T-helper 1 cell treated with Interleukin-12 subunit alpha and Interleukin-12 subunit beta and Interleukin-4 antibody, amounts not matched to agents 30 μg/mL and 1 μg/mL, for 36 hours (primary cell): ENCODE data around the gene PITPNC1.
"Not testable (repeated sequence)": the region's sequence is repeated elsewhere in the genome, so short reads cannot be mapped to it uniquely, and the experiment has no call there.

Source experiments
- H3K27ac Mint-ChIP-seq: one replicate; pipeline ENCODE4 v1.8.0; 2021; ENCODE audit warnings: mild to moderate bottlenecking, mixed read lengths
- H3K27me3 Mint-ChIP-seq: one replicate; pipeline ENCODE4 v1.8.0; 2021; ENCODE audit warnings: low read depth, mixed read lengths
- H3K36me3 Mint-ChIP-seq: one replicate; pipeline ENCODE4 v1.8.0; 2021; ENCODE audit warnings: low read depth, mixed read lengths
- H3K4me1 Mint-ChIP-seq: one replicate; pipeline ENCODE4 v1.8.0; 2021; ENCODE audit warnings: low read depth, mixed read lengths
- H3K4me3 Mint-ChIP-seq: one replicate; pipeline ENCODE4 v1.8.0; 2021; ENCODE audit warnings: mild to moderate bottlenecking, moderate library complexity, mixed read lengths
- H3K9me3 Mint-ChIP-seq: one replicate; pipeline ENCODE4 v1.8.0; 2021; ENCODE audit warnings: mixed read lengths

Gene PITPNC1

DNA sequence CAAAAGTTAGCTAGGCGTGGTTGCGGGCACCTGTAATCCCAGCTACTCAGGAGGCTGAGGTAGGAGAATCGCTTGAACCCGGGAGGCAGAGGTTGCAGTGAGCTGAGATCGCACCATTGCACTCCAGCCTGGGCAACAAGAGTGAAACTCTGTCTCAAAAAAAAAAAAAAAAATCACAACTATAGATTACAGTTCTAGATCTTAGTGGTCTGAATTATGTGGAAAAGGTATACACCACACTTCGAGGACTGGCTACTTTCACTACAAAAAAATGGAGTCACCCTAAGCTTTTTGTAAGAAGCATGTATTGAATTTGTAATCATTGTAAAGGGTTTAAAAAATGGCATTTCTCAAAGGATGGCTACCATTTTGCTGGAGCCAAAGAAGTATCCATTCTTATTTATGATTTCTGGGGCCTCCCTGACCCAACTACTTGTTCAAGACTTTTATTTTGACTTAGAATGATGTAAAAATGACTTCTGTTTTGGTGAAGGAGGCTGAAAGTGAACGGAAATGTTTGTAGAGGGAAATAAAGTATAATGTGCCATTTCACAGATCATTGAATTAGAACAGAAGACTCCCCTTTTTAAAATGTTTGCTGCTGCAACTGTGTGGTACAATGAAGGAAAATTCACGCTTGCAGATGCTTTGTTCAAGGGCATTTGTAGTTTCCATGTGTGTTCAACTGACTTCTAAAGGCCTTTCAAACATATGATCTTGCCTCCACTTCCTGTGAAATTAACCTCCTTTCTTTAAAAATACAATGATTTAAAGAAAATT lies 303.6 kb downstream of the PITPNC1 start:
- Mint-ChIP-seq H3K36me3 (peaks cover 11% of the 10 kb centered on the region), H3K9me3 (no peaks in the 10 kb centered on the region), H3K27me3 (no peaks in the 10 kb centered on the region), H3K4me3 (no peak overlapping the region), H3K4me1 (no peaks in the 10 kb centered on the region), H3K27ac (no peak overlapping the region)

- Mint-ChIP-seq H3K36me3 (peaks cover 8% of the 10 kb centered on the region), H3K4me3 (no peak overlapping the region), H3K4me1 (no peaks in the 10 kb centered on the region), H3K27ac (no peak overlapping the region), H3K27me3 (no peaks in the 10 kb centered on the region), H3K9me3 (no peaks in the 10 kb centered on the region)
Observed at GRCh38 chr17:67682196-67682595, 305.1 kb downstream of the PITPNC1 start.

DNA sequence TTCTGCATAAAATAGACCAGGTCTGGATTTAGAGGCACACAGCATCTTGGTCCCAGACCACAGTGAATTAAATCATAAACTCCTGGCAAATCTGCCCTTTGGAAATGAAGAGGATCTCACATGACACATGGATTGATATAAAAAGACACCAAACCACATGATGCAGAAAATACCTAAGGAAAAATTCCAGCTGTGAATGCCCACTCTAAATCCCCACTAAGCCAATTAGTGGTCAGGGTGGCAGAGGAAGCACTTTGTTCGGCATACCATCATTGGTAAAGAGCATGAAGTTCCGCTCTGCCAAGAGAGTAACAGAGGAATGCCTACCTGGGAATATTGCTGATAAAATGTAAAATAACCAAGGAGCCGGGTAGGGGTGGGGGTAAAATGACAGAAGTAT lies 308.3 kb downstream of the PITPNC1 start:
- peaks cover 3% of the 10 kb centered on the region for H3K4me1 Mint-ChIP-seq
- H3K9me3 Mint-ChIP-seq, result no peaks in the 10 kb centered on the region
- H3K27me3 Mint-ChIP-seq, result no peaks in the 10 kb centered on the region
- H3K4me3 Mint-ChIP-seq, result no peak overlapping the region
- no peak overlapping the region for H3K27ac Mint-ChIP-seq
- H3K36me3 Mint-ChIP-seq, result peaks cover 2% of the 10 kb centered on the region

DNA sequence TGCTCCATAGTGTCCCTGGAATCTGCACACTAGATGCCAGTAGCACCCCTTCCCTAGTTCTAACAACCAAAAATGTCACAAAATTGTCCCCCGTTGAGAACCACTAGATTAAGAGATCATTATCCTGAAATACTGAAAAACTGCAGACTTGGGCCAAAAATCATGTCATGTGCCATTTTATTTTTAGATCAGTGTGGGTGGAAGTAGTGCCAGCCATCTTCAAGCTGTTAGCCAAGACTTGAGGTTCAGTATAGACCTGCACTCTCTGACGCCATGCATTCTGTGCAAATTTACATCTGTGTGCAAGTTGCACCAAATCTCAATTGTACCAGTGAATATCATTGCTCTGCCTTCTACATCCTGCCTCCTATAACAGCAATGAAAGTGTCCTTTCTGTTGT lies 309.2 kb downstream of the PITPNC1 start:
- Mint-ChIP-seq H3K36me3 (peaks cover 2% of the 10 kb centered on the region), H3K27me3 (no peaks in the 10 kb centered on the region), H3K27ac (no peak overlapping the region), H3K4me3 (no peak overlapping the region), H3K4me1 (peaks cover 3% of the 10 kb centered on the region), H3K9me3 (no peaks in the 10 kb centered on the region)

DNA sequence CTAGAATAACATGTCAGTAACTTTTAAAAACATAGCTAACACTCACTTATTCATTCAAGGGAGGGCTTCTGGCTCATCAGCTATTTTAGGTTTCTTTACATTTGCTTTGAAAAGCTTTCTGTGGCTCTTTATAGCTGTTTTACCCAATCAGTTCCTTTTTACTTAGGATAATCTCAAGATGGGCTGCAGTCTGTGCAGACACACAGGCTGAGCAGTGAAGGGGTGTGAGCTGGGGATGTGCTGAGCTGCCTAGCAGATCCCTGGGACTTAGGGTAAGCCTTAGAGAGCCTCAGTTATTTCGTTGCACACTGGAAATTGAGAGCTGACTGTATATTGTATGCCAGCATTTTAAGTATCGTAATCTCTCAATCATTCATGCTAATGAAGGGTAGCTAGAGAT lies 310.4 kb downstream of the PITPNC1 start:
- Mint-ChIP-seq H3K36me3 (peaks cover 2% of the 10 kb centered on the region), H3K4me3 (no peak overlapping the region), H3K4me1 (peaks cover 3% of the 10 kb centered on the region), H3K27ac (no peak overlapping the region), H3K27me3 (no peaks in the 10 kb centered on the region), H3K9me3 (no peaks in the 10 kb centered on the region)

DNA sequence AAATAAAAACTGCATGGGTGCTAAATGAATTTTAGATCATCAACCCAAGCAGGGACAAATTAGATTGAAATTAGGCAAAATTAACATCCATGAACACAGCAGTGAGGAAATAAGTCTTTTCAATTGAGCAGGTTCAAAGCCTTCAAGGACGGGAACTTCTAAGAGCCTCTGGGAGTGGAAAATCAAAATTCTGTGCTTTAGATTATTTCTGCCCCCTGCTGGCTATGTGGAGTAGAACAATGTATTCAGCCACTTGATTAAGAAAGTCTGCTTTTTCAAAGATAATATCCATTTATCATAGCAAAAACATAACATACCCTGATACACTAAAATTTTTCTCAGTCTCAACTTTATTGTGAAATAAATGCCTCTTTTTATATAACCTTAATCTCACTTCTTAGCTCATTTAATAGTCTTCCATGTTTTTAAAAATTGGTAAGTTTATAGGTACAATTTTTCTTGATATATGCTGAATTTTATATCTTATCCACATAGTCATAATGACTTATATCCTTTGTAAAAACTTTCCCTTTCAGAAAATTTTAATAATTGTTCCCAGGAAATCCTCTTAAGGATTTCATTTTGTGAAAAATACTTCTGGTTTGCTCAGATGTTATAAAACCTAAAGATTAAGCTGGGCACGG lies 312.6 kb downstream of the PITPNC1 start:
- H3K36me3 Mint-ChIP-seq, result peaks cover 5% of the 10 kb centered on the region
- H3K27ac Mint-ChIP-seq, result no peak overlapping the region
- no peak overlapping the region for H3K4me3 Mint-ChIP-seq
- H3K27me3 Mint-ChIP-seq, result no peaks in the 10 kb centered on the region
- H3K4me1 Mint-ChIP-seq, result peaks cover 3% of the 10 kb centered on the region
- H3K9me3 Mint-ChIP-seq, result no peaks in the 10 kb centered on the region

GRCh38 chr17:67693811-67694210 lies 316.7 kb downstream of the PITPNC1 start:
- H3K4me3 Mint-ChIP-seq, result no peak overlapping the region
- peaks cover 3% of the 10 kb centered on the region for H3K36me3 Mint-ChIP-seq
- no peaks in the 10 kb centered on the region for H3K27me3 Mint-ChIP-seq
- no peak overlapping the region for H3K27ac Mint-ChIP-seq
- peaks cover 3% of the 10 kb centered on the region for H3K4me1 Mint-ChIP-seq
- H3K9me3 Mint-ChIP-seq, result no peaks in the 10 kb centered on the region

DNA sequence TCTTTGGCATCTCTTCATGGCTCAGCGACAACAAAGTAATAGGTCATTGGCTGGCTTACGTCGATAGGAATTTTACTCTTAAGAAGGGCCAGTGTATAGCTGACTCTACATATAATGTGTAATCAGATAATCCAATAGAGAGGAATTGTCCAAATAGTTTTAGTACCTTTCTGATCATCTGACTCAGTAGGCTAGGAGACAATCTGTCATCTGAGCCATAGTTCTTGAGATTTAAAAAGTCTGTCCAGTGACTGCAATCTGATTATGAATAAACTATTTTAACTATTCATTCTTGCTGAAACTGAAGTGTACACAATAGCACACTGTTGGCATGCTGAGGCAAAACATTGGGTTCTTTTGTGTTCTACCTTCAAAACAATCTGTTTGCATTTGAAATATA lies 319.3 kb downstream of the PITPNC1 start:
- Mint-ChIP-seq H3K27ac (no peak overlapping the region), H3K36me3 (peaks cover 3% of the 10 kb centered on the region), H3K4me1 (no peaks in the 10 kb centered on the region), H3K9me3 (no peaks in the 10 kb centered on the region), H3K4me3 (no peak overlapping the region), H3K27me3 (peaks cover 3% of the 10 kb centered on the region)

GRCh38 chr17:67696853-67697498 lies 319.9 kb downstream of the PITPNC1 start:
- no peaks in the 10 kb centered on the region for H3K4me1 Mint-ChIP-seq
- H3K27me3 Mint-ChIP-seq, result peaks cover 3% of the 10 kb centered on the region
- H3K36me3 Mint-ChIP-seq, result peaks cover 3% of the 10 kb centered on the region
- H3K27ac Mint-ChIP-seq, result no peak overlapping the region
- H3K9me3 Mint-ChIP-seq, result no peaks in the 10 kb centered on the region
- H3K4me3 Mint-ChIP-seq, result no peak overlapping the region

GRCh38 chr17:67700037-67700724 lies 323.1 kb downstream of the PITPNC1 start:
- H3K27ac Mint-ChIP-seq, result no peak overlapping the region
- H3K36me3 Mint-ChIP-seq, result no peaks in the 10 kb centered on the region
- no peaks in the 10 kb centered on the region for H3K4me1 Mint-ChIP-seq
- no peak overlapping the region for H3K4me3 Mint-ChIP-seq
- H3K9me3 Mint-ChIP-seq, result no peaks in the 10 kb centered on the region
- H3K27me3 Mint-ChIP-seq, result peaks cover 3% of the 10 kb centered on the region

DNA sequence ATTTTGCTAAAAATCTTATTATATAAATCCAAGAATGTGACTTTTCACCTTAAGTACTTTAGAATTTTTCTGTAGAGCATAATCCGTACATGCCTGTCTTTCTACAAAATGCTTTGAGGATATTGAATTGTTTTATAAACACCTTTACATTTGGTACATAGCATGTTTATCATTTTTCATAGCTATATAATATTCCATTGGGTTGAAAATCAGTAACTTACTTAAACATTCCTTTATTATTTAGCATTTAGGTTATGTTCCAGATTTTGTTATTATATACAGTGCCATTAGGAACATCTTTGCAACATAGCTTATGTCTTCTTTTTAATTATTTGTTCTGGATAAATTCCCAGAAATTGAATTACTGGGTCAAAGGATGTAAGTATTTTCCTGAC lies 323.6 kb downstream of the PITPNC1 start:
- H3K4me3 Mint-ChIP-seq, result no peak overlapping the region
- H3K27ac Mint-ChIP-seq, result no peak overlapping the region
- peaks cover 3% of the 10 kb centered on the region for H3K27me3 Mint-ChIP-seq
- no peaks in the 10 kb centered on the region for H3K4me1 Mint-ChIP-seq
- H3K36me3 Mint-ChIP-seq, result no peaks in the 10 kb centered on the region
- no peaks in the 10 kb centered on the region for H3K9me3 Mint-ChIP-seq

DNA sequence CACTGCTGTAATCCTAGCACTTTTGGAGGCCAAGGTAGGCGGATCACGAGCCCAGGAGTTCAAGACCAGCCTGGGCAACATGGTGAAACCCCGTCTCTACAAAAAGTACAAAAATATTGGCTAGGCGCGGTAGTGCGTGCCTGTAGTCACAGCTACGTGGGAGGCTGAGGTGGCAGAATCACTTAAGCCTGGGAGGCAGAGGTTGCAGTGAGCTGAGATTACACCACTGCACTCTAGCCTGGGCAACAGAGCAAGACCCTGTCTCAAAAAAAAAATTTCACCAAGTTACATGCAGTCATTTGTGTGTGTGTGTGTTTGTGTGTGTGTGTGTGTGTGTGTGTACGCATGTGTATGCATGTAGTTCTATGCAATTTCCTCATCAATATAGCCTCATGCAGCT lies 325.8 kb downstream of the PITPNC1 start:
- H3K4me1 Mint-ChIP-seq, H3K9me3 Mint-ChIP-seq, H3K27ac Mint-ChIP-seq, H3K36me3 Mint-ChIP-seq, H3K4me3 Mint-ChIP-seq, H3K27me3 Mint-ChIP-seq: not testable (repeated sequence)

DNA sequence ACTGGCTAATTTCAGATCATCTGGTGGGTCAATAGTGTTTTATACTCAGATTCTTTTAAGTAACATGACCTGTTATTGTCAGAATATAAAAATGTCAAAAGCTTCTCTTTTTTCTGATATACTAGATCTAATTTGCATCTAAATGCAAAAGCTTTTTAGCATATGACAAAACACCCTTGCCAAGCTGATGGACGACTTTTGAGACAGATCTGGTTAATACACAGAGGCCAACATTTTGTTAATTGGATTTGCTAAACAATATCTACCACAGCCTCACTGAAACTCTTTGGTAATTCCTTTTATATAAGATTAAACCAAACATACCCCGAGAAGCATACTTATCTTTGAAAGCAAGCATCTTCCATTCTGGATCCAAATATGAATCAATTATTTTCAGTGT lies 330.4 kb downstream of the PITPNC1 start:
- H3K9me3 Mint-ChIP-seq, result no peaks in the 10 kb centered on the region
- no peaks in the 10 kb centered on the region for H3K4me1 Mint-ChIP-seq
- H3K36me3 Mint-ChIP-seq, result no peaks in the 10 kb centered on the region
- H3K27me3 Mint-ChIP-seq, result no peaks in the 10 kb centered on the region
- H3K27ac Mint-ChIP-seq, result no peak overlapping the region
- no peak overlapping the region for H3K4me3 Mint-ChIP-seq

DNA sequence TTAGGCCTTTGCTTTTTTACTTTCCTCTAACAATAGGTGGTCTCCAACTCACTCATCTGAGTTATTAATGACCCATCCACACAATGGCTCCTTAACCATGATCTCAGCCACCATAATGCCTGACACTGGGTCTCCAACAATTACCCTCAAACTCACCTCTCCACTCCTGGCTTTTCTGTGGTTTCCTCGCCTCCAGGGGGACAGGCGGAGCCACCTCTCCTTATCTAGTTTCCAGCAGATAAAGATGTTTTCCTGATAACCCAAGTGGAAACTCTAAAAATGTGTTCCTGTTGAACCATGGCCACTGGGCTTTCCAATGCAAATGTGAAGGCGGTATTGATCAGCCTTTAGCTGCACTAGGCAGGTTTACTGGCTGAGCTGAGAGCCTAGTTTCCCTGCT lies 331.3 kb downstream of the PITPNC1 start:
- H3K27me3 Mint-ChIP-seq, result no peaks in the 10 kb centered on the region
- no peak overlapping the region for H3K27ac Mint-ChIP-seq
- H3K4me3 Mint-ChIP-seq, result no peak overlapping the region
- no peaks in the 10 kb centered on the region for H3K4me1 Mint-ChIP-seq
- no peaks in the 10 kb centered on the region for H3K9me3 Mint-ChIP-seq
- no peaks in the 10 kb centered on the region for H3K36me3 Mint-ChIP-seq

- no peak overlapping the region for H3K27ac Mint-ChIP-seq
- H3K4me3 Mint-ChIP-seq, result no peak overlapping the region
- no peaks in the 10 kb centered on the region for H3K27me3 Mint-ChIP-seq
- H3K36me3 Mint-ChIP-seq, result no peaks in the 10 kb centered on the region
- H3K9me3 Mint-ChIP-seq, result no peaks in the 10 kb centered on the region
- H3K4me1 Mint-ChIP-seq, result peaks cover 5% of the 10 kb centered on the region
Observed at GRCh38 chr17:67711916-67712315, 334.8 kb downstream of the PITPNC1 start.
